GM12891 (cell line): Measurements from ENCODE around the gene CABP2.

ENCODE experiments used
- POLR2A ChIP-seq: IDR thresholded peaks from 2 replicates; pipeline ENCODE4 v1.6.1; 2011; ENCODE audit warnings: low read depth, low read length, control low read depth
- POLR2AphosphoS5 ChIP-seq: IDR thresholded peaks from 2 replicates; pipeline ENCODE4 v1.6.1; 2011; ENCODE audit warnings: low read depth, low read length, control low read depth
- POU2F2 ChIP-seq: IDR thresholded peaks from 2 replicates; pipeline ENCODE4 v1.6.1; 2011; ENCODE audit warnings: low read depth, mild to moderate bottlenecking, control low read depth, low read length, moderate library complexity
- SPI1 ChIP-seq: IDR thresholded peaks from 2 replicates; pipeline ENCODE4 v1.6.1; 2011; ENCODE audit warnings: low read depth, low read length, control low read depth
- TAF1 ChIP-seq: IDR thresholded peaks from 2 replicates; pipeline ENCODE4 v1.6.1; 2011; ENCODE audit warnings: low read depth, low read length, control low read depth

DNA sequence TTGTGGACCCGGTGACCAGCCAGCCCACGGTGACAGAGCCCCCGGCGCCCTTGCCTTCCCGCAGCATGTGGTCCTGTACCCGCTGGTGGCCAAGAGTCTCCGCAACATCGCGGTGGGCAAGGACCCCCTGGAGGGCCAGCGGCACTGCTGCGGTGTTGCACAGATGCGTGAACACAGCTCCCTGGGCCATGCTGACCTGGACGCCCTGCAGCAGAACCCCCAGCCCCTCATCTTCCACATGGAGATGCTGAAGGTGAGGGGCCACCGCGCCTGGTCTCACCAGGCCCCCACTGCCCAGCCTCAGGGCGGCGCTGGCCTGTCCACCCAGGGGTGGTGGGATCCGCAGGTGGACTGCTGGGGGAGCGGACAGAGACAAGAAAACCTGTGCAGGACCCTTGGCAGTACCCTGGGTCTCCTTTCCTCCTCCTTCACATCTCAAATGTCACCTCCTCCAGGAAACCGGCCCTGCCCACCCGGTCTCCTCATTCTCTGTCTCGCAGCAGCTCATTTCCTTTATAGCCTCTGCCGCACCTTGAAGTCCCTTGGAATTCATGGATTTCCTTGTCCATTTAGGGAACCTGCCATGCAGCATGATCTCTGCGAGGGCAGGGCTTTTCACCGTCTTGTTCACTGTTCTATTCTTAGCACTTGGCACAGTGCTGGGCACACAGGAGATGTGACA is 33.9 kb downstream of the CABP2 start:
- TF ChIP-seq POLR2AphosphoS5 (no peak), SPI1 (no peak), POLR2A (no peak), TAF1 (no peak), POU2F2 (no peak)
